ENCODE data around the gene RAD18. TPM values are rescaled to one million over a fixed set of nuclear protein-coding genes. Genes with fewer than 3 reads are reported as not detected.

The RAD18 gene
- polyA plus RNA-seq, 3 donors, result 1.9 to 6.9 (median 5.1) TPM

GRCh38 chr3:8870134-8870533 is 93.1 kb downstream of the RAD18 start:
- Histone ChIP-seq H3K4me3 (replicated peaks in 1 of 3; ENCODE audit: low read depth in 2 of 3, low read length in 3 of 3) (no peak overlapping the region), H4K20me1 (ENCODE audit: insufficient read depth, low read length) (no peaks in the 10 kb centered on the region), H3K4me1 (ENCODE audit: control insufficient read depth in 1 of 2, insufficient read depth in 2 of 2, low read length in 2 of 2) (no peaks in the 10 kb centered on the region), H3K9ac (ENCODE audit: insufficient read depth, low read length, poor library complexity, severe bottlenecking) (no peak overlapping the region), H2AFZ (ENCODE audit: insufficient read depth, low read depth, low read length, poor library complexity, severe bottlenecking) (no peak overlapping the region), H3K79me2 (ENCODE audit: insufficient read depth, low read length) (no peaks in the 10 kb centered on the region), H3K4me2 (replicated peaks; ENCODE audit: extremely low read depth, low read length, poor library complexity, severe bottlenecking) (no peak overlapping the region), H3K9me3 (replicated peaks in 1 of 2; ENCODE audit: control insufficient read depth in 1 of 2, insufficient read depth in 1 of 2, low read length in 2 of 2) (no peaks in the 10 kb centered on the region), H3K36me3 (replicated peaks in 1 of 2; ENCODE audit: control insufficient read depth in 1 of 2, insufficient read depth in 2 of 2, low read length in 2 of 2) (no peaks in the 10 kb centered on the region), H3K27ac (ENCODE audit: low read depth in 1 of 2, low read length in 2 of 2) (no peak overlapping the region), H3K27me3 (ENCODE audit: control insufficient read depth in 2 of 2, insufficient read depth in 2 of 2, low read length in 2 of 2) (no peaks in the 10 kb centered on the region)
- peaks cover 0 to 3% (median 0%) of the 10 kb centered on the region in 3 donors for H3K27me3 Mint-ChIP-seq (ENCODE audit: low read depth in 3 of 3)
- DNase-seq, result no peak
- no peak overlapping the region for H3K27ac Mint-ChIP-seq
- no peak for TF ChIP-seq CTCF (IDR thresholded peaks at IDR 0.05)
- H3K4me1 Mint-ChIP-seq, result no peaks in the 10 kb centered on the region
- WGBS (ENCODE audit: insufficient coverage), result 93% methylated on average over 5 of the region's 7 CpGs
- intact Hi-C loops (cut with micrococcal nuclease), result no loop called here
- H3K9me3 Mint-ChIP-seq, result peaks cover 0 to 2% (median 0%) of the 10 kb centered on the region in 7 donors
- H3K36me3 Mint-ChIP-seq, result peaks cover 2 to 3% of the 10 kb centered on the region in 2 donors
- H3K4me3 Mint-ChIP-seq, result no peak overlapping the region

GRCh38 chr3:8869613-8870012 is 93.7 kb downstream of the RAD18 start:
- 89% methylated on average over 2 of the region's 2 CpGs for WGBS (ENCODE audit: insufficient coverage)
- H3K4me1 ChIP-seq (ENCODE audit: control insufficient read depth in 1 of 2, insufficient read depth in 2 of 2, low read length in 2 of 2), result peaks cover 0 to 4% of the 10 kb centered on the region in 2 donors
- H3K27me3 ChIP-seq (ENCODE audit: control insufficient read depth in 2 of 2, insufficient read depth in 2 of 2, low read length in 2 of 2), result no peaks in the 10 kb centered on the region
- H3K79me2 ChIP-seq (ENCODE audit: insufficient read depth, low read length), result no peaks in the 10 kb centered on the region
- Mint-ChIP-seq H3K36me3 (peaks cover 2 to 3% of the 10 kb centered on the region in 2 donors), H3K4me3 (no peak overlapping the region), H3K27ac (no peak overlapping the region), H3K9me3 (peaks cover 0 to 2% (median 0%) of the 10 kb centered on the region in 7 donors), H3K4me1 (peaks cover 4% of the 10 kb centered on the region), H3K27me3 (ENCODE audit: low read depth in 3 of 3) (peaks cover 0 to 3% (median 3%) of the 10 kb centered on the region in 3 donors)
- intact Hi-C loops (cut with micrococcal nuclease), result no loop called here
- H3K4me3 ChIP-seq (replicated peaks in 1 of 3; ENCODE audit: low read depth in 2 of 3, low read length in 3 of 3), result no peak overlapping the region
- no peaks in the 10 kb centered on the region for H3K36me3 ChIP-seq (replicated peaks in 1 of 2; ENCODE audit: control insufficient read depth in 1 of 2, insufficient read depth in 2 of 2, low read length in 2 of 2)
- DNase-seq, result no peak
- no peaks in the 10 kb centered on the region for H4K20me1 ChIP-seq (ENCODE audit: insufficient read depth, low read length)
- TF ChIP-seq CTCF (IDR thresholded peaks at IDR 0.05), result no peak
- no peak overlapping the region for H2AFZ ChIP-seq (ENCODE audit: insufficient read depth, low read depth, low read length, poor library complexity, severe bottlenecking)
- H3K27ac ChIP-seq (ENCODE audit: low read depth in 1 of 2, low read length in 2 of 2), result no peak overlapping the region
- no peak overlapping the region for H3K4me2 ChIP-seq (replicated peaks; ENCODE audit: extremely low read depth, low read length, poor library complexity, severe bottlenecking)
- H3K9me3 ChIP-seq (replicated peaks in 1 of 2; ENCODE audit: control insufficient read depth in 1 of 2, insufficient read depth in 1 of 2, low read length in 2 of 2), result no peaks in the 10 kb centered on the region
- no peak overlapping the region for H3K9ac ChIP-seq (ENCODE audit: insufficient read depth, low read length, poor library complexity, severe bottlenecking)

Data from CD14-positive monocyte (primary cell).